HEK293 (cell line): ENCODE results near the gene MRRF.

ENCODE experiments used
- CTCF ChIA-PET: fragments of 350-600 bp; formaldehyde crosslinking; extraction: SDS; loops from one replicate; lab custom pipeline; 2021; ENCODE audit warnings: antibody characterized with exemption; lab: Yijun Ruan, JAX
- POLR2A ChIA-PET: fragments of 300-600 bp; formaldehyde crosslinking; extraction: SDS; loops from one replicate; lab custom pipeline; 2020; ENCODE audit warnings: antibody characterized with exemption, inconsistent platforms; lab: Yijun Ruan, JAX
- H3K27ac ChIP-seq: fragments of 200-500 bp; sonication (Bioruptor generic); 2 replicates; pipeline ENCODE4 v1.5.1; 2014; ENCODE audit warnings: low read depth, low read length, control low read depth, inconsistent platforms; ENCODE audit errors: extremely low read depth
- H3K36me3 ChIP-seq, 2 experiments: fragments of 200-500 bp in 1 of 2; sonication (Bioruptor generic) in 1 of 2; 1 replicate in 1 of 2; 2 replicates in 1 of 2; pipeline ENCODE4 v1.5.1; 2014 to 2017; ENCODE audit warnings: inconsistent platforms in 2 of 2, low read length in 2 of 2; ENCODE audit not compliant: control insufficient read depth in 2 of 2, insufficient read depth in 1 of 2
- H3K4me1 ChIP-seq: fragments of 200-500 bp; sonication (Bioruptor generic); 2 replicates; pipeline ENCODE4 v1.5.1; 2014; ENCODE audit warnings: mild to moderate bottlenecking, low read length, inconsistent platforms; ENCODE audit not compliant: control insufficient read depth, insufficient read depth
- H3K4me3 ChIP-seq: 2 replicates; pipeline ENCODE4 v1.5.1; 2011; ENCODE audit warnings: low read depth, mild to moderate bottlenecking, control low read depth, low read length, moderate library complexity
- H3K9me3 ChIP-seq: fragments of 200-500 bp; sonication (Bioruptor generic); 2 replicates; pipeline ENCODE4 v1.5.1; 2014; ENCODE audit warnings: low read depth, low read length, inconsistent platforms; ENCODE audit not compliant: control insufficient read depth, insufficient read depth
- FEZF1 ChIP-seq: fragments of 450-650 bp; formaldehyde crosslinking; IDR thresholded peaks from 2 replicates; pipeline ENCODE4 v1.5.1; 2016; ENCODE audit warnings: missing biosample characterization, missing genetic modification characterization
- GFI1B ChIP-seq: fragments of 450-650 bp; formaldehyde crosslinking; IDR thresholded peaks from 2 replicates; pipeline ENCODE4 v1.5.1; 2016; ENCODE audit warnings: missing biosample characterization, missing genetic modification characterization
- GLIS2 ChIP-seq: fragments of 450-650 bp; formaldehyde crosslinking; IDR thresholded peaks from 2 replicates; pipeline ENCODE4 v1.5.1; 2016; ENCODE audit warnings: missing biosample characterization, missing genetic modification characterization
- IKZF3 ChIP-seq: fragments of 450-650 bp; IDR thresholded peaks from 2 replicates; pipeline ENCODE4 v1.5.0; 2018; ENCODE audit warnings: missing biosample characterization, mild to moderate bottlenecking, missing genetic modification characterization, moderate library complexity
- ZFHX2 ChIP-seq: fragments of 450-650 bp; formaldehyde crosslinking; conservative IDR thresholded peaks from 2 replicates; pipeline ENCODE4 v1.5.1; 2016; ENCODE audit warnings: missing biosample characterization, missing genetic modification characterization
- ZNF292 ChIP-seq: fragments of 450-650 bp; formaldehyde crosslinking; IDR thresholded peaks from 2 replicates; pipeline ENCODE4 v1.5.1; 2016; ENCODE audit warnings: low read depth, missing biosample characterization, missing genetic modification characterization, borderline replicate concordance
- ZNF311 ChIP-seq: fragments of 450-650 bp; formaldehyde crosslinking; IDR thresholded peaks from 2 replicates; pipeline ENCODE4 v1.5.1; 2017; ENCODE audit warnings: missing biosample characterization, missing genetic modification characterization, borderline replicate concordance
- ZNF404 ChIP-seq: fragments of 450-650 bp; formaldehyde crosslinking; IDR thresholded peaks from 2 replicates; pipeline ENCODE4 v1.5.1; 2017; ENCODE audit warnings: missing biosample characterization, missing genetic modification characterization
- ZNF501 ChIP-seq: fragments of 450-650 bp; formaldehyde crosslinking; IDR thresholded peaks from 2 replicates; pipeline ENCODE4 v1.5.1; 2016; ENCODE audit warnings: missing biosample characterization, missing genetic modification characterization
- ZNF585B ChIP-seq: fragments of 450-650 bp; formaldehyde crosslinking; IDR thresholded peaks from 2 replicates; pipeline ENCODE4 v1.5.1; 2016; ENCODE audit warnings: missing biosample characterization, missing genetic modification characterization
- ZNF664 ChIP-seq: fragments of 450-650 bp; formaldehyde crosslinking; IDR thresholded peaks from 2 replicates; pipeline ENCODE4 v1.5.1; 2016; ENCODE audit warnings: missing biosample characterization, missing genetic modification characterization
- ZNF747 ChIP-seq: fragments of 450-650 bp; formaldehyde crosslinking; IDR thresholded peaks from 2 replicates; pipeline ENCODE4 v1.5.1; 2016; ENCODE audit warnings: missing biosample characterization, missing genetic modification characterization
- ZNF776 ChIP-seq: fragments of 450-650 bp; formaldehyde crosslinking; IDR thresholded peaks from 2 replicates; pipeline ENCODE4 v1.5.0; 2017; ENCODE audit warnings: missing biosample characterization, missing genetic modification characterization, borderline replicate concordance
- ZXDB ChIP-seq: fragments of 450-650 bp; formaldehyde crosslinking; IDR thresholded peaks from 2 replicates; pipeline ENCODE4 v1.5.1; 2016; ENCODE audit warnings: missing biosample characterization, missing genetic modification characterization
- TF ChIP-seq, protein P1 (sequence below): fragments of 450-650 bp; formaldehyde crosslinking; IDR thresholded peaks from 2 replicates; pipeline ENCODE4 v1.5.1; 2017; ENCODE audit warnings: missing biosample characterization, missing genetic modification characterization
- TF ChIP-seq, protein P2 (sequence below): fragments of 450-650 bp; formaldehyde crosslinking; IDR thresholded peaks from 2 replicates; pipeline ENCODE4 v1.5.1; 2016; ENCODE audit warnings: missing biosample characterization, missing genetic modification characterization, borderline replicate concordance
- TF ChIP-seq, protein P3 (sequence below): fragments of 450-650 bp; formaldehyde crosslinking; IDR thresholded peaks from 2 replicates; pipeline ENCODE4 v1.5.1; 2016; ENCODE audit warnings: missing biosample characterization, missing genetic modification characterization
- TF ChIP-seq, protein P4 (sequence below): sonication (generic); formaldehyde crosslinking; IDR thresholded peaks from 2 replicates; pipeline ENCODE4 v1.8.1; 2022; ENCODE audit warnings: mild to moderate bottlenecking, moderate library complexity, missing genetic modification reagents
- TF ChIP-seq, protein P5 (sequence below): fragments of 450-650 bp; formaldehyde crosslinking; IDR thresholded peaks from 2 replicates; pipeline ENCODE4 v1.5.1; 2016; ENCODE audit warnings: missing biosample characterization, missing genetic modification characterization

The MRRF gene

DNA sequence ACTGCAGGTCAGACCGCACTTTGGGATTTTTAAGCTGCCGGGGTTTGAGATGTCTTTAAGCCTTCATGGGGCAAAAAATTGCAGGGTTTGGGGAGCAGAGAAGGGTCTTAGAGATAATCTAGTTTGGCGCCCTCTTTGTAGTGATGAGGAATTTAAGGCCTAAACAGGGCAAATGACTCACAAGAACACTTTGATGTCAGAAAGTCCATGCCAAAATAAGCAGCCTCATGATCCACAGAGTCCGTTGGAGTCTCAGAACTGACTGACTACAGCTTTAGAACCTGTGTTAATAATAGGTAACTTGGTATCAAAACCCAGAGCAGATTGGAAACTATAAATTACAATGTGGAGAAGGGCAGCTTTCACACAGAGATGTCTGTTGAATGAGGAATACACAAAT, 70.2 kb downstream of the MRRF start:
- ChIA-PET POLR2A (no interaction called here), CTCF (interaction anchor here (0.5 to 1.3 kb wide), 3 partner anchors 9 to 210 kb away, joined by 3 to 4 read pairs (median 3); no protein-coding TSS in a partner anchor)
- Histone ChIP-seq H3K36me3 (no peaks in the 10 kb centered on the region), H3K4me3 (no peak overlapping the region), H3K9me3 (no peaks in the 10 kb centered on the region)
- no peak for TF ChIP-seq ZFHX2
- TF ChIP-seq ZXDB, result no peak
- TF ChIP-seq ZNF664 (tag by site-specific recombination), result no peak
- no peak for TF ChIP-seq GLIS2
- TF ChIP-seq ZNF776 (tag by site-specific recombination), result no peak
- TF ChIP-seq ZNF747 (tag by site-specific recombination), result no peak
- TF ChIP-seq, protein P1, sequence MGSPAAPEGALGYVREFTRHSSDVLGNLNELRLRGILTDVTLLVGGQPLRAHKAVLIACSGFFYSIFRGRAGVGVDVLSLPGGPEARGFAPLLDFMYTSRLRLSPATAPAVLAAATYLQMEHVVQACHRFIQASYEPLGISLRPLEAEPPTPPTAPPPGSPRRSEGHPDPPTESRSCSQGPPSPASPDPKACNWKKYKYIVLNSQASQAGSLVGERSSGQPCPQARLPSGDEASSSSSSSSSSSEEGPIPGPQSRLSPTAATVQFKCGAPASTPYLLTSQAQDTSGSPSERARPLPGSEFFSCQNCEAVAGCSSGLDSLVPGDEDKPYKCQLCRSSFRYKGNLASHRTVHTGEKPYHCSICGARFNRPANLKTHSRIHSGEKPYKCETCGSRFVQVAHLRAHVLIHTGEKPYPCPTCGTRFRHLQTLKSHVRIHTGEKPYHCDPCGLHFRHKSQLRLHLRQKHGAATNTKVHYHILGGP (tag by site-specific recombination), result no peak
- no peak for TF ChIP-seq ZNF585B
- TF ChIP-seq GFI1B (tag by site-specific recombination), result no peak
- TF ChIP-seq FEZF1, result no peak
- no peak for TF ChIP-seq ZNF292 (tag by site-specific recombination)
- no peak for TF ChIP-seq ZNF404
- TF ChIP-seq IKZF3 (tag by site-specific recombination), result no peak
- TF ChIP-seq, protein P2, sequence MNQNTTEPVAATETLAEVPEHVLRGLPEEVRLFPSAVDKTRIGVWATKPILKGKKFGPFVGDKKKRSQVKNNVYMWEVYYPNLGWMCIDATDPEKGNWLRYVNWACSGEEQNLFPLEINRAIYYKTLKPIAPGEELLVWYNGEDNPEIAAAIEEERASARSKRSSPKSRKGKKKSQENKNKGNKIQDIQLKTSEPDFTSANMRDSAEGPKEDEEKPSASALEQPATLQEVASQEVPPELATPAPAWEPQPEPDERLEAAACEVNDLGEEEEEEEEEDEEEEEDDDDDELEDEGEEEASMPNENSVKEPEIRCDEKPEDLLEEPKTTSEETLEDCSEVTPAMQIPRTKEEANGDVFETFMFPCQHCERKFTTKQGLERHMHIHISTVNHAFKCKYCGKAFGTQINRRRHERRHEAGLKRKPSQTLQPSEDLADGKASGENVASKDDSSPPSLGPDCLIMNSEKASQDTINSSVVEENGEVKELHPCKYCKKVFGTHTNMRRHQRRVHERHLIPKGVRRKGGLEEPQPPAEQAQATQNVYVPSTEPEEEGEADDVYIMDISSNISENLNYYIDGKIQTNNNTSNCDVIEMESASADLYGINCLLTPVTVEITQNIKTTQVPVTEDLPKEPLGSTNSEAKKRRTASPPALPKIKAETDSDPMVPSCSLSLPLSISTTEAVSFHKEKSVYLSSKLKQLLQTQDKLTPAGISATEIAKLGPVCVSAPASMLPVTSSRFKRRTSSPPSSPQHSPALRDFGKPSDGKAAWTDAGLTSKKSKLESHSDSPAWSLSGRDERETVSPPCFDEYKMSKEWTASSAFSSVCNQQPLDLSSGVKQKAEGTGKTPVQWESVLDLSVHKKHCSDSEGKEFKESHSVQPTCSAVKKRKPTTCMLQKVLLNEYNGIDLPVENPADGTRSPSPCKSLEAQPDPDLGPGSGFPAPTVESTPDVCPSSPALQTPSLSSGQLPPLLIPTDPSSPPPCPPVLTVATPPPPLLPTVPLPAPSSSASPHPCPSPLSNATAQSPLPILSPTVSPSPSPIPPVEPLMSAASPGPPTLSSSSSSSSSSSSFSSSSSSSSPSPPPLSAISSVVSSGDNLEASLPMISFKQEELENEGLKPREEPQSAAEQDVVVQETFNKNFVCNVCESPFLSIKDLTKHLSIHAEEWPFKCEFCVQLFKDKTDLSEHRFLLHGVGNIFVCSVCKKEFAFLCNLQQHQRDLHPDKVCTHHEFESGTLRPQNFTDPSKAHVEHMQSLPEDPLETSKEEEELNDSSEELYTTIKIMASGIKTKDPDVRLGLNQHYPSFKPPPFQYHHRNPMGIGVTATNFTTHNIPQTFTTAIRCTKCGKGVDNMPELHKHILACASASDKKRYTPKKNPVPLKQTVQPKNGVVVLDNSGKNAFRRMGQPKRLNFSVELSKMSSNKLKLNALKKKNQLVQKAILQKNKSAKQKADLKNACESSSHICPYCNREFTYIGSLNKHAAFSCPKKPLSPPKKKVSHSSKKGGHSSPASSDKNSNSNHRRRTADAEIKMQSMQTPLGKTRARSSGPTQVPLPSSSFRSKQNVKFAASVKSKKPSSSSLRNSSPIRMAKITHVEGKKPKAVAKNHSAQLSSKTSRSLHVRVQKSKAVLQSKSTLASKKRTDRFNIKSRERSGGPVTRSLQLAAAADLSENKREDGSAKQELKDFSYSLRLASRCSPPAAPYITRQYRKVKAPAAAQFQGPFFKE (tag by site-specific recombination), result no peak
- TF ChIP-seq, protein P3, sequence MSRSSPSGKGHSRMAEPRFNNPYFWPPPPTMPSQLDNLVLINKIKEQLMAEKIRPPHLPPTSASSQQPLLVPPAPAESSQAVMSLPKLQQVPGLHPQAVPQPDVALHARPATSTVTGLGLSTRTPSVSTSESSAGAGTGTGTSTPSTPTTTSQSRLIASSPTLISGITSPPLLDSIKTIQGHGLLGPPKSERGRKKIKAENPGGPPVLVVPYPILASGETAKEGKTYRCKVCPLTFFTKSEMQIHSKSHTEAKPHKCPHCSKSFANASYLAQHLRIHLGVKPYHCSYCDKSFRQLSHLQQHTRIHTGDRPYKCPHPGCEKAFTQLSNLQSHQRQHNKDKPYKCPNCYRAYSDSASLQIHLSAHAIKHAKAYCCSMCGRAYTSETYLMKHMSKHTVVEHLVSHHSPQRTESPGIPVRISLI (tag by site-specific recombination), result no peak
- no peak for TF ChIP-seq ZNF501 (tag by site-specific recombination)
- TF ChIP-seq, protein P4, sequence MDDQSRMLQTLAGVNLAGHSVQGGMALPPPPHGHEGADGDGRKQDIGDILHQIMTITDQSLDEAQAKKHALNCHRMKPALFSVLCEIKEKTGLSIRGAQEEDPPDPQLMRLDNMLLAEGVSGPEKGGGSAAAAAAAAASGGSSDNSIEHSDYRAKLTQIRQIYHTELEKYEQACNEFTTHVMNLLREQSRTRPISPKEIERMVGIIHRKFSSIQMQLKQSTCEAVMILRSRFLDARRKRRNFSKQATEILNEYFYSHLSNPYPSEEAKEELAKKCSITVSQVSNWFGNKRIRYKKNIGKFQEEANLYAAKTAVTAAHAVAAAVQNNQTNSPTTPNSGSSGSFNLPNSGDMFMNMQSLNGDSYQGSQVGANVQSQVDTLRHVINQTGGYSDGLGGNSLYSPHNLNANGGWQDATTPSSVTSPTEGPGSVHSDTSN, result no peak
- no peak for TF ChIP-seq ZNF311 (tag by site-specific recombination)
- TF ChIP-seq, protein P5, sequence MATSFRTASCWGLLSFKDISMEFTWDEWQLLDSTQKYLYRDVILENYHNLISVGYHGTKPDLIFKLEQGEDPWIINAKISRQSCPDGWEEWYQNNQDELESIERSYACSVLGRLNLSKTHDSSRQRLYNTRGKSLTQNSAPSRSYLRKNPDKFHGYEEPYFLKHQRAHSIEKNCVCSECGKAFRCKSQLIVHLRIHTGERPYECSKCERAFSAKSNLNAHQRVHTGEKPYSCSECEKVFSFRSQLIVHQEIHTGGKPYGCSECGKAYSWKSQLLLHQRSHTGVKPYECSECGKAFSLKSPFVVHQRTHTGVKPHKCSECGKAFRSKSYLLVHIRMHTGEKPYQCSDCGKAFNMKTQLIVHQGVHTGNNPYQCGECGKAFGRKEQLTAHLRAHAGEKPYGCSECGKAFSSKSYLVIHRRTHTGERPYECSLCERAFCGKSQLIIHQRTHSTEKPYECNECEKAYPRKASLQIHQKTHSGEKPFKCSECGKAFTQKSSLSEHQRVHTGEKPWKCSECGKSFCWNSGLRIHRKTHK (tag by site-specific recombination), result no peak
- TF ChIP-seq, all 188 proteins: peak for 0
- no peaks in the 10 kb centered on the region for H3K4me1 ChIP-seq
- H3K27ac ChIP-seq, result no peak overlapping the region
